GM23338 (cell line): Measurements from ENCODE around the gene SUGP1.

Source experiments
- CREB1 ChIP-seq: fragments of 250-450 bp; sonication (Bioruptor Pico); IDR thresholded peaks from 2 replicates; pipeline ENCODE4 v1.5.0; 2020; ENCODE audit warnings: low read depth, mild to moderate bottlenecking, moderate library complexity
- EZH2 ChIP-seq: fragments of 200-600 bp; sonication (generic); IDR thresholded peaks from one replicate; pipeline ENCODE4 v1.8.0; 2017; ENCODE audit warnings: antibody characterized with exemption, mild to moderate bottlenecking, low read depth; ENCODE audit not compliant: unreplicated experiment
- EZH2phosphoT487 ChIP-seq: fragments of 200-600 bp; sonication (generic); IDR thresholded peaks from one replicate; pipeline ENCODE4 v1.8.1; 2018; ENCODE audit warnings: antibody characterized with exemption; ENCODE audit not compliant: unreplicated experiment
- POLR2AphosphoS5 ChIP-seq: IDR thresholded peaks from 2 replicates; pipeline ENCODE4 v1.6.1; 2016; ENCODE audit warnings: antibody characterized with exemption, low read depth
- STAT1 ChIP-seq: IDR thresholded peaks from one replicate; pipeline ENCODE4 v1.6.1; 2016; ENCODE audit warnings: antibody characterized with exemption; ENCODE audit not compliant: unreplicated experiment
- TF ChIP-seq, protein P1 (sequence below), 2 experiments: fragments of 200-600 bp in 1 of 2; sonication (generic) in 1 of 2; conservative IDR thresholded peaks; 2 replicates each; pipeline versions ENCODE4 v1.5.1 to v1.6.1; 2016 to 2017; ENCODE audit warnings: antibody characterized with exemption in 2 of 2, low read depth in 2 of 2, mild to moderate bottlenecking in 2 of 2, moderate library complexity in 1 of 2
- TF ChIP-seq, protein P2 (sequence below): IDR thresholded peaks from one replicate; pipeline ENCODE4 v1.6.1; 2018; ENCODE audit warnings: antibody characterized with exemption; ENCODE audit not compliant: unreplicated experiment

DNA sequence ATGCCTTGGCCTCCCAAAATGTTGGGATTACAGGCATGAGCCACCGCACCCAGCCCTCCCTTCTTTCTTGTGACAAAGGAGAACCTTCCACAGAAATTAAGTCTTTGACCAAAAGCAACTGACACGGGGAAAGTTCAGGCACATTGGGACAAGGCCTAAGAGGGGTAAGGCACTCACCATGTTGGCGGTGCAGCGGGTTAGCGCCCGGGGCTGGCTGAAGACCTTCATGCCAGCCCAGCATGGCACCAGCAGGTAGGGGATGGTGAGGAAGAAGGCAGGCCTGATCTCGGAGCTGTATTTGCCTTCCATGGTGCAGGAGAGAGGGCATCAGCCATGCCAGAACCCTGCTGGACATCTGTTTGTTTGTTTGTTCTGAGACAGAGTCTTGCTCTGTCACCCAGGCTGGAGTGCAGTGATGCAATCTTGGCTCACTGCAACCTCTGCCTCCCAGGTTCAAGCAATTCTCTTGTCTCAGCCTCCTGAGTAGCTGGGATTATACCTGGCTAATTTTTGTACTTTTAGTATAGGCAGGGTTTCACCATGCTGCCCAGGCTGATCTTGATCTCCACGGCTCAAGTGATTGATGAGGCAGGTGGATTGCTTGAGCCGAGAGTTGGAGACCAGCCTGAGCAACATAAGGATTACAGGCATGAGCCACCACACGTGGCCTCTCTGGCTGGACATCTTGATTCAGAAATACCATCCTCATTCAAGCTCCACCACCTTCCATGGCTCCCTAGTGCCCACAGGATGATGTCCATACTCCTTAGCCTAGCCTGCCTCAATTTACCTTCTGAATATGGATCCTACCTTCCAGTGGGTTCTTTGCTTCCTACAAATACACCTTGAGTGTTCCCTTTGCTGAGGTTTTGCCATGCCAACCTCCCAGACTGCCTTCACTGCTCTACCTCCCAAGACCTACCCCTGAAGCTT is 51.6 kb downstream of the SUGP1 start:
- TF ChIP-seq, protein P1, sequence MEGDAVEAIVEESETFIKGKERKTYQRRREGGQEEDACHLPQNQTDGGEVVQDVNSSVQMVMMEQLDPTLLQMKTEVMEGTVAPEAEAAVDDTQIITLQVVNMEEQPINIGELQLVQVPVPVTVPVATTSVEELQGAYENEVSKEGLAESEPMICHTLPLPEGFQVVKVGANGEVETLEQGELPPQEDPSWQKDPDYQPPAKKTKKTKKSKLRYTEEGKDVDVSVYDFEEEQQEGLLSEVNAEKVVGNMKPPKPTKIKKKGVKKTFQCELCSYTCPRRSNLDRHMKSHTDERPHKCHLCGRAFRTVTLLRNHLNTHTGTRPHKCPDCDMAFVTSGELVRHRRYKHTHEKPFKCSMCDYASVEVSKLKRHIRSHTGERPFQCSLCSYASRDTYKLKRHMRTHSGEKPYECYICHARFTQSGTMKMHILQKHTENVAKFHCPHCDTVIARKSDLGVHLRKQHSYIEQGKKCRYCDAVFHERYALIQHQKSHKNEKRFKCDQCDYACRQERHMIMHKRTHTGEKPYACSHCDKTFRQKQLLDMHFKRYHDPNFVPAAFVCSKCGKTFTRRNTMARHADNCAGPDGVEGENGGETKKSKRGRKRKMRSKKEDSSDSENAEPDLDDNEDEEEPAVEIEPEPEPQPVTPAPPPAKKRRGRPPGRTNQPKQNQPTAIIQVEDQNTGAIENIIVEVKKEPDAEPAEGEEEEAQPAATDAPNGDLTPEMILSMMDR (conservative IDR thresholded peaks at IDR 0.05; ENCODE audit: low read depth in 2 of 2) = no peak
- TF ChIP-seq, protein P2, sequence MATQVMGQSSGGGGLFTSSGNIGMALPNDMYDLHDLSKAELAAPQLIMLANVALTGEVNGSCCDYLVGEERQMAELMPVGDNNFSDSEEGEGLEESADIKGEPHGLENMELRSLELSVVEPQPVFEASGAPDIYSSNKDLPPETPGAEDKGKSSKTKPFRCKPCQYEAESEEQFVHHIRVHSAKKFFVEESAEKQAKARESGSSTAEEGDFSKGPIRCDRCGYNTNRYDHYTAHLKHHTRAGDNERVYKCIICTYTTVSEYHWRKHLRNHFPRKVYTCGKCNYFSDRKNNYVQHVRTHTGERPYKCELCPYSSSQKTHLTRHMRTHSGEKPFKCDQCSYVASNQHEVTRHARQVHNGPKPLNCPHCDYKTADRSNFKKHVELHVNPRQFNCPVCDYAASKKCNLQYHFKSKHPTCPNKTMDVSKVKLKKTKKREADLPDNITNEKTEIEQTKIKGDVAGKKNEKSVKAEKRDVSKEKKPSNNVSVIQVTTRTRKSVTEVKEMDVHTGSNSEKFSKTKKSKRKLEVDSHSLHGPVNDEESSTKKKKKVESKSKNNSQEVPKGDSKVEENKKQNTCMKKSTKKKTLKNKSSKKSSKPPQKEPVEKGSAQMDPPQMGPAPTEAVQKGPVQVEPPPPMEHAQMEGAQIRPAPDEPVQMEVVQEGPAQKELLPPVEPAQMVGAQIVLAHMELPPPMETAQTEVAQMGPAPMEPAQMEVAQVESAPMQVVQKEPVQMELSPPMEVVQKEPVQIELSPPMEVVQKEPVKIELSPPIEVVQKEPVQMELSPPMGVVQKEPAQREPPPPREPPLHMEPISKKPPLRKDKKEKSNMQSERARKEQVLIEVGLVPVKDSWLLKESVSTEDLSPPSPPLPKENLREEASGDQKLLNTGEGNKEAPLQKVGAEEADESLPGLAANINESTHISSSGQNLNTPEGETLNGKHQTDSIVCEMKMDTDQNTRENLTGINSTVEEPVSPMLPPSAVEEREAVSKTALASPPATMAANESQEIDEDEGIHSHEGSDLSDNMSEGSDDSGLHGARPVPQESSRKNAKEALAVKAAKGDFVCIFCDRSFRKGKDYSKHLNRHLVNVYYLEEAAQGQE = no peak
- TF ChIP-seq POLR2AphosphoS5 (no peak), EZH2 (no peak), CREB1 (CRISPR knock-in tag) (no peak), EZH2phosphoT487 (no peak), STAT1 (no peak)
